ENCODE data around the gene STAT2.

STAT2 gene

DNA sequence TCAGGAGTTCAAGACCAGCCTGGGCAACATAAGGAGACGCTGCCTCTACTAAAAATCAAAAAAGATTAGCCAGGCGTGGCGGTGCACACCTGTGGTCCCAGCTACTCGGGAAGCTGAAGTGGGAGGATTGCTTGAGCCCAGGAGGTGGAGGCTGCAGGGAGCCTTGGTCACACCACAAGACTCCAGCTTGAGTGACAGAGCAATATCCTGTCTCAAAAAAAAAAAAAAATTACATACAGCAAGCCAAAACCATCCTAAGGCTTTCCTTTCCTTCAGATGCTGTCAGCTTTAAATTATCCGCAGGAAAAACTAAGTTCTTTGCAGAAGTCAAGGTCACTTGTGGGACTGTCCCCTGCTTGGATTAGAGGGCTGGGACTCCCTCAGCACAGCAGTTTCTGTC lies 61.1 kb downstream of the STAT2 start:
- no peak for DNase-seq (ENCODE audit: low read depth, low spot score)
- peak overlapping the region; percentile 88 for H3K27ac ChIP-seq

DNA sequence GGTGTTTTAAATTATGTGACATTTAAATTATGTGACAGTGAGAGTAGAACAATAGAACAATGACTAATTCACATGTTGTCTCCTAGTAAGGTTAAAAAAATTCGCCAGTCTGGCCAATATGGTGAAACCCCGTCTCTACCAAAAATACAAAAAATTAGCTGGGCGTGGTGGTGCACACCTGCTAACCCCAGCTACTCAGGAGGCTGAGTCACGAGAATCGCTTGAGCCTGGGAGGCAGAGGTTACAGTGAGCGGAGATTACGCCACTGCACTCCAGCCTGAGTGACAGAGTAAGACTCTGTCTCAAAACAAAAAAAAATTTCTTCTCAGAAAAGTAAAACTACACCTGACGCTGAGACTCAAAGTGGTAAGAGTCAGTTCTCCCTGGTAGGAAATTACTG lies 62.5 kb downstream of the STAT2 start:
- DNase-seq (ENCODE audit: low read depth, low spot score), result no peak
- H3K27ac ChIP-seq, result no peak overlapping the region

- DNase-seq (ENCODE audit: low read depth, low spot score), result no peak
- no peak overlapping the region for H3K27ac ChIP-seq
These were observed 63.6 kb downstream of the STAT2 start for GRCh38 chr12:56296295-56296694.

DNA sequence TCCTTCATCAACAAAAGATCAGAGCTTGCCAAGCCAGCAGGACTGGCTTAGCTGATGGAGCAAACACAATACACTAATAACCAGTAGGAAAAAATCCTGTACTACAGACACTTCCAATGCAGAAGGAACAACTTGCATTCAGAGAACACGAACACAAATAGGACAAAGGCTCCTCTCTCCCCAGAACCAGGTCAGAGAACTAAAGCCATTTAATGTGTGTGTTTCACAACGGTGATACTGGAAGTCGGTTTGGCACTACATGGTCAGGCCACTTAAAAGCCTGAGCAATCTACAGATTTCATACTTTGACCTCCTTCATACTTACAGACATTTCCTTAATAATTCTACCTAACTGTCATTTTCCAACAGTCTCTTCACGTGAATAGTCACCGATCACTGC lies 66.1 kb downstream of the STAT2 start:
- no peak overlapping the region for H3K27ac ChIP-seq

More for the DNA sequence above, 66.1 kb downstream of the STAT2 start:
- DNase-seq (ENCODE audit: low read depth, low spot score), result no peak
